ENCODE measurements around the gene DNAH8. TPM values are rescaled to one million over a fixed set of nuclear protein-coding genes. Genes with fewer than 3 reads are reported as not detected.

The DNAH8 gene
- total and polyA plus RNA-seq, 2 donors (not counting 3 experiments of a cell fraction or from before 2014, with no cell fraction given): 0.29 to 0.61 TPM

- dilution Hi-C loops (cut with MboI; ENCODE audit: extremely low pct_ligation_motif_present, low sequenced_read_pairs) (no loop called here), intact Hi-C loops (cut with micrococcal nuclease) (loop anchor here (10.0 kb wide), 2 partner anchors 485 to 655 kb away; no protein-coding TSS in a partner anchor)
- no peak overlapping the region for H3K9ac ChIP-seq (replicated peaks; ENCODE audit: extremely low read depth, insufficient read depth, low read length)
- CTCF ChIA-PET: no interaction called here
- FAIRE-seq: no peak
- no peak overlapping the region for H3K27ac ChIP-seq (ENCODE audit: insufficient read depth, low read depth, low read length)
- no peaks in the 10 kb centered on the region for H4K20me1 ChIP-seq (replicated peaks; ENCODE audit: control insufficient read depth, extremely low read depth, insufficient read depth, low read length)
- H3K27me3 ChIP-seq (ENCODE audit: control insufficient read depth in 2 of 2, insufficient read depth in 2 of 2, low read length in 2 of 2): no peaks in the 10 kb centered on the region
- DNase-seq (ENCODE audit: low read depth, low spot score): no peak
- no peaks in the 10 kb centered on the region for H3K9me3 ChIP-seq (replicated peaks; ENCODE audit: control insufficient read depth, insufficient read depth, low read length)
- POLR2A ChIA-PET: no interaction called here
- no peak overlapping the region for H2AFZ ChIP-seq (ENCODE audit: low read depth, low read length)
- TF ChIP-seq POLR2AphosphoS5 (IDR thresholded peaks at IDR 0.05; ENCODE audit: insufficient read depth, low read depth, low read length) (no peak), FOS (IDR thresholded peaks at IDR 0.05; ENCODE audit: borderline replicate concordance, insufficient read depth, low read length) (no peak), JUN (IDR thresholded peaks at IDR 0.05; ENCODE audit: borderline replicate concordance, insufficient read depth, insufficient read length, low read depth) (no peak), MAX (IDR thresholded peaks at IDR 0.05; ENCODE audit: insufficient read depth, insufficient read length) (no peak), CTCF (IDR thresholded peaks at IDR 0.05; ENCODE audit: extremely low read depth in 1 of 2, insufficient read depth in 1 of 2, low read depth in 1 of 2, low read length in 2 of 2) (no peak)
- H3K4me2 ChIP-seq (ENCODE audit: insufficient read depth, low read length): no peak overlapping the region
- no peak overlapping the region for H3K4me3 ChIP-seq (replicated peaks in 1 of 3; ENCODE audit: insufficient read depth in 1 of 3, low read depth in 1 of 3, low read length in 3 of 3)
- BruUV-seq (replicated peaks): no TSS peak
- H3K79me2 ChIP-seq (ENCODE audit: control insufficient read depth, insufficient read depth, low read length): no peaks in the 10 kb centered on the region
- H3K9me1 ChIP-seq (replicated peaks; ENCODE audit: control insufficient read depth, extremely low read depth, insufficient read depth, low read length): no peaks in the 10 kb centered on the region
- peaks cover 7 to 17% of the 10 kb centered on the region in 2 experiments for H3K36me3 ChIP-seq (ENCODE audit: control insufficient read depth in 2 of 2, extremely low read depth in 1 of 2, insufficient read depth in 2 of 2, low read length in 2 of 2)
- H3K4me1 ChIP-seq (ENCODE audit: control insufficient read depth, extremely low read depth, insufficient read depth, low read length): peaks cover 4% of the 10 kb centered on the region
Observed at GRCh38 chr6:38679668-38680067, 35.4 kb upstream of the DNAH8 start.

DNA sequence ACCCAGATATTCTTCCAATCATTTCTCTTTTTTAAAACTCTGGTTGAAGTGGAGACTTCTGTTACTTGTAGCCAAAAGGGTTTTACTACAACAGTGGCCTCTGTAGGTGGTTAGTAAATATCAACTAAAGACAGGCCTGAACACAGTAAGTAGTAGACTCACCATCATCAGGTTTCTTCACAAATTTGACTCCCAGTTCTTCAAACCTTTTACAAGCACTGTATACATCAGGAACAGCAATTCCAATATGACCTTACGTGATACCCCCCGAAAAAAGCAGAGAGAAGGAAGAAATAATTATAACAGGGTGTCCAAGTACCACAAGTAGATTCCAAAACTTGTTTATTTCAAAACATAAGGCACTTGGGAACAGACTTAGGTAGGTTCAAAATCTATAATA lies 33.3 kb upstream of the DNAH8 start:
- FAIRE-seq (no peak), DNase-seq (ENCODE audit: low read depth, low spot score) (no peak)
- H3K9ac ChIP-seq (replicated peaks; ENCODE audit: extremely low read depth, insufficient read depth, low read length): no peak overlapping the region
- CTCF ChIA-PET: interaction anchor here (1.3 kb wide), 1 partner anchor 106 kb away, joined by 3 read pairs; no protein-coding TSS in a partner anchor
- H2AFZ ChIP-seq (ENCODE audit: low read depth, low read length): no peak overlapping the region
- no peaks in the 10 kb centered on the region for H3K9me1 ChIP-seq (replicated peaks; ENCODE audit: control insufficient read depth, extremely low read depth, insufficient read depth, low read length)
- peaks cover 15% of the 10 kb centered on the region for H3K79me2 ChIP-seq (ENCODE audit: control insufficient read depth, insufficient read depth, low read length)
- no peaks in the 10 kb centered on the region for H3K9me3 ChIP-seq (replicated peaks; ENCODE audit: control insufficient read depth, insufficient read depth, low read length)
- POLR2A ChIA-PET: no interaction called here
- no peak overlapping the region for H3K4me2 ChIP-seq (ENCODE audit: insufficient read depth, low read length)
- H3K4me3 ChIP-seq (replicated peaks in 1 of 3; ENCODE audit: insufficient read depth in 1 of 3, low read depth in 1 of 3, low read length in 3 of 3): no peak overlapping the region
- H3K27ac ChIP-seq (ENCODE audit: insufficient read depth, low read depth, low read length): no peak overlapping the region
- H3K27me3 ChIP-seq (ENCODE audit: control insufficient read depth in 2 of 2, insufficient read depth in 2 of 2, low read length in 2 of 2): no peaks in the 10 kb centered on the region
- no TSS peak for BruUV-seq (replicated peaks)
- TF ChIP-seq MAX (IDR thresholded peaks at IDR 0.05; ENCODE audit: insufficient read depth, insufficient read length): no peak
- no peak for TF ChIP-seq GATA2 (IDR thresholded peaks at IDR 0.05; ENCODE audit: insufficient read depth, insufficient read length, low read depth, low read length)
- TF ChIP-seq POLR2AphosphoS5 (IDR thresholded peaks at IDR 0.05; ENCODE audit: insufficient read depth, low read depth, low read length): no peak
- no peaks in the 10 kb centered on the region for H4K20me1 ChIP-seq (replicated peaks; ENCODE audit: control insufficient read depth, extremely low read depth, insufficient read depth, low read length)
- dilution Hi-C loops (cut with MboI; ENCODE audit: extremely low pct_ligation_motif_present, low sequenced_read_pairs): no loop called here
- H3K4me1 ChIP-seq (ENCODE audit: control insufficient read depth, extremely low read depth, insufficient read depth, low read length): no peaks in the 10 kb centered on the region
- peaks cover 4 to 17% of the 10 kb centered on the region in 2 experiments for H3K36me3 ChIP-seq (ENCODE audit: control insufficient read depth in 2 of 2, extremely low read depth in 1 of 2, insufficient read depth in 2 of 2, low read length in 2 of 2)
- intact Hi-C loops (cut with micrococcal nuclease): no loop called here
